Activated effector memory CD4-positive, alpha-beta T cell treated with Interleukin-2 at 50 U/mL for 16 hours (primary cell): ENCODE data around the gene TRIM27.
"Not testable (repeated sequence)": the region's sequence is repeated elsewhere in the genome, so short reads cannot be mapped to it uniquely, and the experiment has no call there.

Source experiments
- DNase-seq: peaks from one replicate; pipeline ENCODE4 v3.0.0-alpha.2; 2020

Gene TRIM27

GRCh38 chr6:28895131-28895812 is 28.5 kb downstream of the TRIM27 start:
- DNase-seq, result peak; percentile 80

- DNase-seq, result no peak
These were observed 30.5 kb downstream of the TRIM27 start for GRCh38 chr6:28893172-28893799.

GRCh38 chr6:28892525-28892924 is 31.3 kb downstream of the TRIM27 start:
- no peak for DNase-seq

GRCh38 chr6:28887796-28888496 is 35.8 kb downstream of the TRIM27 start:
- no peak for DNase-seq

- no peak for DNase-seq
These were observed 37.7 kb downstream of the TRIM27 start for GRCh38 chr6:28886079-28886439.

- peak; percentile 56 for DNase-seq
These were observed 39.2 kb downstream of the TRIM27 start for GRCh38 chr6:28884423-28885131.

GRCh38 chr6:28880894-28881780 is 42.6 kb downstream of the TRIM27 start:
- no peak for DNase-seq

GRCh38 chr6:28880519-28880893 is 43.3 kb downstream of the TRIM27 start:
- no peak for DNase-seq

GRCh38 chr6:28876710-28877109 is 47.1 kb downstream of the TRIM27 start:
- DNase-seq, result no peak

- no peak for DNase-seq
These were observed 48.5 kb downstream of the TRIM27 start for GRCh38 chr6:28875191-28875747.

GRCh38 chr6:28872157-28872817 is 51.5 kb downstream of the TRIM27 start:
- DNase-seq, result not testable (repeated sequence)

GRCh38 chr6:28871335-28872156 is 52.2 kb downstream of the TRIM27 start:
- no peak for DNase-seq

- no peak for DNase-seq
These were observed 54.9 kb downstream of the TRIM27 start for GRCh38 chr6:28868873-28869272.

GRCh38 chr6:28867086-28867409 is 56.7 kb downstream of the TRIM27 start:
- DNase-seq, result no peak

GRCh38 chr6:28866205-28867085 is 57.3 kb downstream of the TRIM27 start:
- DNase-seq, result peak; percentile 70

- peak; percentile 11 for DNase-seq
These were observed 58.2 kb downstream of the TRIM27 start for GRCh38 chr6:28865401-28866204.

GRCh38 chr6:28864326-28864923 is 59.4 kb downstream of the TRIM27 start:
- DNase-seq, result no peak

GRCh38 chr6:28863604-28864325 is 60.0 kb downstream of the TRIM27 start:
- peak; percentile 69 for DNase-seq
